Caco-2 (cell line): ENCODE measurements around the gene TRIM52. TPM values are rescaled to one million over a fixed set of nuclear protein-coding genes. Genes with fewer than 3 reads are reported as not detected.

ENCODE experiments used
- BruUV-seq: library from RNA; stranded (reverse); fragments of 400-500 nt; replicated peaks from 2 replicates; lab custom pipeline; 2021; lab: Mats Ljungman, UMichigan
- CTCF ChIA-PET: fragments of 300-600 bp; sonication (Branson Sonifier 250); formaldehyde crosslinking; loops from one replicate; lab custom pipeline; 2022; ENCODE audit warnings: antibody characterized with exemption; lab: Charles Lee
- POLR2A ChIA-PET: fragments of 300-600 bp; sonication (Branson Sonifier 250); formaldehyde crosslinking; loops from one replicate; lab custom pipeline; 2022; ENCODE audit warnings: antibody characterized with exemption; lab: Charles Lee
- DNase-seq, 2 experiments: peaks; one replicate each; pipeline versions ENCODE4 v3.0.0 to v3.0.0-alpha.2; 2020 to 2022
- H3K27me3 ChIP-seq: replicated peaks from 2 replicates; pipeline ENCODE4 v1.6.0; 2011; ENCODE audit warnings: low read length; ENCODE audit not compliant: control insufficient read depth, insufficient read depth
- H3K36me3 ChIP-seq: 2 replicates; pipeline ENCODE4 v1.5.1; 2011; ENCODE audit warnings: low read length; ENCODE audit not compliant: control insufficient read depth, insufficient read depth
- H3K4me1 ChIP-seq: fragments of 250-450 bp; sonication (Bioruptor Pico); 2 replicates; pipeline ENCODE4 v1.5.1; 2020; ENCODE audit warnings: mild to moderate bottlenecking
- H3K4me3 ChIP-seq: 2 replicates; pipeline ENCODE4 v1.5.1; 2011; ENCODE audit warnings: low read depth, mild to moderate bottlenecking, control low read depth, low read length
- H3K9me3 ChIP-seq: fragments of 250-450 bp; sonication (Bioruptor Pico); 2 replicates; pipeline ENCODE4 v1.5.1; 2020; ENCODE audit warnings: mild to moderate bottlenecking, moderate library complexity
- H3K27ac Mint-ChIP-seq: one replicate; pipeline ENCODE4 v1.8.0; 2022; ENCODE audit warnings: mixed read lengths; ENCODE audit not compliant: unreplicated experiment
- H3K27me3 Mint-ChIP-seq: one replicate; pipeline ENCODE4 v1.8.0; 2022; ENCODE audit warnings: mixed read lengths; ENCODE audit not compliant: insufficient read depth, unreplicated experiment
- H3K36me3 Mint-ChIP-seq: one replicate; pipeline ENCODE4 v1.8.0; 2022; ENCODE audit warnings: mild to moderate bottlenecking, mixed read lengths; ENCODE audit not compliant: insufficient read depth, unreplicated experiment
- H3K4me1 Mint-ChIP-seq: one replicate; pipeline ENCODE4 v1.8.0; 2022; ENCODE audit warnings: low read depth, mixed read lengths; ENCODE audit not compliant: unreplicated experiment
- H3K4me3 Mint-ChIP-seq: one replicate; pipeline ENCODE4 v1.8.0; 2022; ENCODE audit warnings: mild to moderate bottlenecking, moderate library complexity, mixed read lengths; ENCODE audit not compliant: unreplicated experiment
- H3K9me3 Mint-ChIP-seq: one replicate; pipeline ENCODE4 v1.8.0; 2022; ENCODE audit warnings: mixed read lengths; ENCODE audit not compliant: unreplicated experiment
- intact Hi-C: fragments of 100-400 bp; cut with micrococcal nuclease; formaldehyde crosslinking; loops from one replicate; pipeline ENCODE4 v1.10.0; 2022; ENCODE audit not compliant: unreplicated experiment
- total RNA-seq: library from RNA; stranded (reverse); gene quantifications from 2 replicates; pipeline ENCODE4 v1.2.3, GENCODE V29; 2022
- TF ChIP-seq, protein P1 (sequence below), 2 experiments: fragments of 200-600 bp in 1 of 2; IDR thresholded peaks; 1 replicate in 1 of 2; 2 replicates in 1 of 2; pipeline versions ENCODE4 v1.5.1 to v1.8.0; 2011 to 2022; ENCODE audit warnings: antibody characterized with exemption in 1 of 2, control low read depth in 1 of 2, inconsistent platforms in 1 of 2, low read depth in 1 of 2, low read length in 1 of 2, mild to moderate bottlenecking in 1 of 2, moderate library complexity in 1 of 2; ENCODE audit not compliant: insufficient read depth in 1 of 2, severe bottlenecking in 1 of 2, unreplicated experiment in 1 of 2

Gene TRIM52
- total RNA-seq, 1 experiment from 2014 or later: 11.9 TPM

GRCh38 chr5:181246276-181247049 is 14.5 kb downstream of the TRIM52 start:
- H3K4me1 ChIP-seq: peaks cover 26% of the 10 kb centered on the region

GRCh38 chr5:181245427-181246275 is 15.3 kb downstream of the TRIM52 start:
- peaks cover 19% of the 10 kb centered on the region for H3K4me1 Mint-ChIP-seq
- intact Hi-C loops: loop anchor here (2.0 kb wide), 1 partner anchor 61 kb away; no protein-coding TSS in a partner anchor
- Histone ChIP-seq H3K27me3 (no peaks in the 10 kb centered on the region), H3K9me3 (no peaks in the 10 kb centered on the region), H3K36me3 (0 out of 2 replicates have a peak, but pooled peaks cover 10% of the 10 kb centered on the region), H3K4me3 (peak overlapping the region; percentile 83), H3K4me1 (peaks cover 26% of the 10 kb centered on the region)
- no TSS peak for BruUV-seq
- no peak for DNase-seq
- no peaks in the 10 kb centered on the region for H3K9me3 Mint-ChIP-seq
- CTCF ChIA-PET: interaction anchor here (0.7 kb wide), 1 partner anchor 61 kb away, joined by 4 read pairs; no protein-coding TSS in a partner anchor
- POLR2A ChIA-PET: interaction anchor here (0.6 to 0.8 kb wide), 4 partner anchors 14 to 22 kb away, joined by 3 to 5 read pairs (median 4); no protein-coding TSS in a partner anchor
- H3K27me3 Mint-ChIP-seq: no peaks in the 10 kb centered on the region
- peak overlapping the region; percentile 100 for H3K27ac Mint-ChIP-seq
- H3K36me3 Mint-ChIP-seq: peaks cover 87% of the 10 kb centered on the region
- peak overlapping the region; percentile 97 for H3K4me3 Mint-ChIP-seq
- TF ChIP-seq, protein P1, sequence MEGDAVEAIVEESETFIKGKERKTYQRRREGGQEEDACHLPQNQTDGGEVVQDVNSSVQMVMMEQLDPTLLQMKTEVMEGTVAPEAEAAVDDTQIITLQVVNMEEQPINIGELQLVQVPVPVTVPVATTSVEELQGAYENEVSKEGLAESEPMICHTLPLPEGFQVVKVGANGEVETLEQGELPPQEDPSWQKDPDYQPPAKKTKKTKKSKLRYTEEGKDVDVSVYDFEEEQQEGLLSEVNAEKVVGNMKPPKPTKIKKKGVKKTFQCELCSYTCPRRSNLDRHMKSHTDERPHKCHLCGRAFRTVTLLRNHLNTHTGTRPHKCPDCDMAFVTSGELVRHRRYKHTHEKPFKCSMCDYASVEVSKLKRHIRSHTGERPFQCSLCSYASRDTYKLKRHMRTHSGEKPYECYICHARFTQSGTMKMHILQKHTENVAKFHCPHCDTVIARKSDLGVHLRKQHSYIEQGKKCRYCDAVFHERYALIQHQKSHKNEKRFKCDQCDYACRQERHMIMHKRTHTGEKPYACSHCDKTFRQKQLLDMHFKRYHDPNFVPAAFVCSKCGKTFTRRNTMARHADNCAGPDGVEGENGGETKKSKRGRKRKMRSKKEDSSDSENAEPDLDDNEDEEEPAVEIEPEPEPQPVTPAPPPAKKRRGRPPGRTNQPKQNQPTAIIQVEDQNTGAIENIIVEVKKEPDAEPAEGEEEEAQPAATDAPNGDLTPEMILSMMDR (IDR thresholded peaks at IDR 0.05; ENCODE audit: insufficient read depth in 1 of 2, low read depth in 1 of 2, low read length in 1 of 2, severe bottlenecking in 1 of 2, unreplicated experiment in 1 of 2): no peak

More at GRCh38 chr5:181246276-181247049, 14.5 kb downstream of the TRIM52 start:
- TF ChIP-seq, protein P1 (IDR thresholded peaks at IDR 0.05; ENCODE audit: insufficient read depth in 1 of 2, low read depth in 1 of 2, low read length in 1 of 2, severe bottlenecking in 1 of 2, unreplicated experiment in 1 of 2): peak in 1 of 2 experiments; percentile 20
- Histone ChIP-seq H3K27me3 (no peaks in the 10 kb centered on the region), H3K36me3 (0 out of 2 replicates have a peak, but pooled peaks cover 7% of the 10 kb centered on the region), H3K4me3 (peak overlapping the region; percentile 83), H3K9me3 (no peaks in the 10 kb centered on the region)
- DNase-seq: peak; percentile 90 to 92
- Mint-ChIP-seq H3K4me1 (peaks cover 19% of the 10 kb centered on the region), H3K4me3 (peak overlapping the region; percentile 97), H3K9me3 (no peaks in the 10 kb centered on the region), H3K27me3 (no peaks in the 10 kb centered on the region), H3K27ac (peak overlapping the region; percentile 100), H3K36me3 (peaks cover 86% of the 10 kb centered on the region)
- ChIA-PET CTCF (no interaction called here), POLR2A (interaction anchor here (0.6 to 1.0 kb wide), 2 partner anchors 13 to 18 kb away, joined by 5 to 7 read pairs; no protein-coding TSS in a partner anchor)
- intact Hi-C loops: loop anchor here (2.0 kb wide), 1 partner anchor 62 kb away; no protein-coding TSS in a partner anchor
- TSS peak; percentile 37 for BruUV-seq
